Activated CD4-positive, alpha-beta T cell treated with anti-CD3 and anti-CD28 coated beads, Interleukin-2, Interleukin-6, amounts not matched to agents 100 ng/mL and 50 ng/mL, durations not matched to agents 16 hours and 8 hours (primary cell): ENCODE results near the gene UQCRC1.

Experiments
- DNase-seq: peaks from one replicate; pipeline ENCODE4 v3.0.0-alpha.2; 2020

Gene UQCRC1

DNA sequence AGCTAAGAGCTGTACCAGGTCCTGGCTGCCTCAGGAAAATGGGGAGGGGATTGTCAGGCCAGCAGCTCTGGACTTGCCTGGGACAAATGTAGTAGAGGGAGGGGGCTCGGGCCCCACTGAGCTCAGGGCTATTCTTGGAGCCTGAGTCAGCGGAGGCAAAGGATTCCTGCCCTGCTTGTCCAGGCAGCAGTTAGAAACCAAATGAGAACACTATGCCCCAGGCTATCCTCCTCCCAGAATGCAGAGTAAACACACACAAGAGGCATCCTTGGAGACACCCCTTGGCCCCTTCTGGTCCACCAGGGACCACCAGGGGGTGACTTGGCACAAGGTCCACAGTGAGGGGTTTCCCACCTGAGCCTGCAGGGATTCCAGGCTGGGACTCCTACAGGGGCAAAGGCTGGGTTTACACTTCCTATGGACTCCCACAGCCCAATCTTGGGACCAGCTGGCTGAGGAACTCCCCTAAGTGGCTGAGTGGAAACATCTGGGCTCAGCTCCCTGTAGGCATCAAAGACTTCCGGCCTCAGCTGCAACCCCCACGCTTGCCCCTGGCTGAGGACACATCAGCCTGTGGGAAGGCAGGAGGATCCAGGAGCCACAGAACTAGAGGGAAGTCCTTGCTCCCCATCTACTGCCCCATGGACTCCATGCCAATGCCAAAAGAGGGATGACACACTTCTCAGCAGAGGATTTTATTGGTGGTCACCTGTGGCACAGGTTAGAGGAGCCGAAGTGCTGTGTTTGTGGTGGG is 10.9 kb downstream of the UQCRC1 start:
- DNase-seq: no peak

DNA sequence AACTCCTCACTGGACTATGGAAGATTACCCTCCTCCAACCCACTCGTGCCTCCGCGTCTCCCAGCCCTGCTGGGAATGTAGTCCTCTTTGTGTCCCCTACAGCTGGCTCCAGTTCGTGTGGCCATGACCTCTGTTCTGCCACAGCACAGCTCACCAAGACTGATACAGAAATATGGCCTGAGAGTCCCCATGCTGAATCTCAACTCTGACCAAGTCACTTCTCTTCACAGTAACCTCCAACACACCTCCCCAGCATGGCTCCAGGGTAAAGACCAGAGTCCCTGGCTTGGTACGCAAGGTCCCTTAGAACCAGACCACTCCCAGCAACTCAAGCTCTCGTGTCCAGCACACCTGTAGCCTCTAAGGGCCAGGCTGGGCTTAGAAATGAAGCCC is 12.0 kb downstream of the UQCRC1 start:
- no peak for DNase-seq

DNA sequence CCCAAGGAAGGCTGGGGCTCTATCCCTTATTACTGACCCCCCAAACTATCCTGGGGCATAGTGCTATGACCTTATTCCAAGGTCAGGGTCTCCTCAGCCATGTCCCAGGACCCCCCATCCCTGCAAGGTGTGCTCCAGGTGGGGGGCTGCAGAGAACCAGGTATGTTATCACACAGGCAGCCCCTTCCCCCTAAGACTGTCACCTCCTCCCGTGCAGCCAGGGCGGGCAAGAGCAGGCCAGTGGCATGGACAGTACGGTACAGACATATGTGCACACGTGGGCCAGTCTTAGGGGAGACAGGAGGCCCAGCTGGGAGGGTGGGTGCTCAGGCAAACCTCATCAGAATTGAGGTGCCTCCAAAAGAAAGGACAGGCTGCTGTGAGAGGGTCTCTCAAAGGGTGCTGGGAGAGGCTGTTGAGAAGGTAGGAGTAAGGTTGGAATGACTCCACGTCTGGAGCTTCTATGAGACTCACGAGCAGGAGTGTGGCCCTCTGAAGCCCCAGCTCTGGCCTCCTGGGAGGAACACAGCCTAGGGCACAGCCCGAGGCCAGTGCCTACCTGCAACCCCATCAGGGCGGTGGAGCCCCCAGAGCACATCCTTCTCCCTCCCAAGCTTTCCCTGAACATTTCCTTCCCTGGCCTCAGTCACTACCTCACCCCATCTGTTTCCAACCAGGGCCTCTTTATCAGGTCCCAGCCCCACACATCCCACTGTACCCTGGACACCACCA is 12.6 kb downstream of the UQCRC1 start:
- DNase-seq: no peak

DNA sequence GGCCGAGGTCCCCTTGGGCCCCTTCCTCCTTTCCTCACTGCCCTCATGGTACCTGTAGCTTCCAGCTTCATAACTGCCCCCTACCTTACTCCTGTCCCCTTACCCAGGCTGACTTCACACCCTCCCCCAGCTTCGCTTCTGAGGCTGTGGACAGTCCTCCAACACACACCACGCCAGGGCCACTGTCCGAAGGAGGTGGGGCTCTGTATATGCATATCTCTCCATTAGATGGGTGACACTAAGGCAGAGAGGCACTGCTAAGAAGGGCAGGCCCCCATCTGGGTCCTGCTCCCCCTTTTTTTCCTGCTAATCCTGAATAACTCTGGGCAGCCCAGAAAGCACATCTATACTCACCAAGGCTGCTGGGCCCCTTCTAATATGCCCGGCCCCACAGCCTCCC is 13.3 kb downstream of the UQCRC1 start:
- no peak for DNase-seq

DNA sequence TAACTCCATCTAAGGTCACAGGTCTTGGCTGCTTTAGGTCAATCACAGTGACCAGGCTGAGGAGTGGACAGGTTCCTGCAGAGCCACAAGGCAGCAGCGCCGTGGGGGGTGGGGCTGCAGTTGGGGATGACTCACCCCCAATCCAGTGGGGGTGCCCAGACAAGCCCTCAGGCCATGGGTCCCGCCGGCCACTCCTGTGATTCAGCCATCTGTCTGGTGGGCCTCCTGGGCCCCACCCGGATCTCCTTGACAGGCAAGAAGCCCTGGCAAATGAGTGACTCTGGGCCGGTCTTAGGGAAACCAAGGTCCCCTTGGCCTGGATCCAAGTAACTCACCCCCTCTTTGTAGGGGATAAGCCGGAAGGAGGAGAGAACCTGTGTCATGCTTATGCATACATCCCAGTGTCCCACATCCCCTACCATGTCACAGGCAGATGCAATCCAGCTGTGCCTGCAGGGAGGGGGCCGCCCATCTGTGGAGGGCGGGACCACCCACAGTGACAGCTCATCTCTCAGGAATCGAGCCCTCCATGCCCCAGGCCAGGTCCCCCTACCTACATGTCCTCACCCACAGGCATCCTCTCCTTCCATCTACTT is 13.8 kb downstream of the UQCRC1 start:
- DNase-seq: no peak

DNA sequence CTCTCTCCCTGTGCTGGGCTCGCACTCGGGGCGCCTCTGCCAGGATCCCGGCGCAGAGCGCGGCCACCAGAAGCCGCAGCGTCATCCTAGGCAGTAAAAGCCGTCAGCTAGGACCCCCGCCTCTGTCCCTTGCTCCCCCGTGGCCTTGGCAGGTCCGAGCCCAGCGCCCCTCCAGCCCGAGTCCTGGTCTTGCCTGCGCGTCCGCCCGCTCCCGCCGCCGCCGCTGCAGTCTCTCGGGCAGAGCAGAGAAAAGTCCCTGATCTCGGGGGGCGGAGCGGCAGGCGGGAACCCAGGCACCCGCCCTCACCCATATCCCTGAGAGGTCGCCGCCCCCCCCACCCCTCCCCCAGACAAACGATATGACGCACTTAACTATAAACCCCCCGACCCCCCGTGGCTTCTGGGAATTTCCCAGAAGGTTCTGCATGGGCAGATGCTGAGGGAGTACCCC is 14.3 kb downstream of the UQCRC1 start, which contains the start of gene COL7A1:
Gene COL7A1, minus strand, starts transcription at position 255 of the 451 bp plus-strand sequence. Its CDS starts 170 bp downstream, at position 85.
- no peak for DNase-seq

DNA sequence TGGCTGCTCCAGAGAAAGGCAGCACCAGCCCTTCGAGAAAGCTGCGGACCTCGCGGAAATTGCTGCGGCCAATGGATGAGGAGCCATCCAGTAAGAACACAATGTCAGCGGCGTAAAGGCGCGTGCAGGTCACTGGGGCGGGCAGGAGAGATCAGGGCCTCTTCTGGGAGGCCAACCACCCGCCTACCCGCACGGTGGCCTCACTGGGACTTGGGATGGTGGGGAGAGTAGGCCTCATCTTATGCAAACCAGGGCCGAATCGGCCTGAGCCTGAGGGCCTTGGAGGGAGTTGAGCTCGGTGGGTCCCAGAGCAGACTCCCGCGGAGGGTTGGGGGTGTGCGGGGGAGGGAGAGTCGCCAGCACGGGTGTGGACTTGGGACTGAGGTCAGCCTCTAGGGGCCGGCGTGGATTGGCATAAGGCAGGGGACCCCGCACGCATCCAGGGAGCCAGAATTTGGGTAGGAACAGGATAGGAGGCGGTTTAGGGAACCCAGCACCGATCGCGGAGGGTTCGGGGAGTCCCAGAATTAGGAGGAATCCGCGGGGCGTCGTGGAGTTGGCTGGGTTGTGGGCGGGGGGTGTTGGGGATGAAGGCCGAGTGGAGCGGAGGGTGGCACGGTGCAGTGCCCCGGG is 14.9 kb downstream of the UQCRC1 start:
- no peak for DNase-seq

DNA sequence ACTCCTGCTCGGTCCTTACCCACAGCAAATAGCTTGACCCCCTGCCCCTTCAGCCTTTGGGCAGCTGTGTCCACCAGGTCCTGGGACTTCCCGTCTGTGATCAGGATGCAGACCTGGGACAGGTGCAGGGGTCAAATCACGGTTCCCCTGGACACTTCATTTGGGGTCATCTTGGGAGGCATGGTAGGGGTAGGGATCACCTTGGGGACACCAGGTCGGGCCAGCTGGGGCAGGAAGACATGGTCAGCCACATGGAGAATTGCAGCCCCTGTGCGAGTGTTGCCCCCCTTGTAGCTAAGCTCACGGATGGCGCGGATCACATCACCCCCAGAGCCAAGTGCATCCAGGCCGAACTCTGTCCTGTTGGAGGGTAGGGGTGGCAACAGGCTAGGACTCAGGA is 16.1 kb downstream of the UQCRC1 start:
- no peak for DNase-seq

DNA sequence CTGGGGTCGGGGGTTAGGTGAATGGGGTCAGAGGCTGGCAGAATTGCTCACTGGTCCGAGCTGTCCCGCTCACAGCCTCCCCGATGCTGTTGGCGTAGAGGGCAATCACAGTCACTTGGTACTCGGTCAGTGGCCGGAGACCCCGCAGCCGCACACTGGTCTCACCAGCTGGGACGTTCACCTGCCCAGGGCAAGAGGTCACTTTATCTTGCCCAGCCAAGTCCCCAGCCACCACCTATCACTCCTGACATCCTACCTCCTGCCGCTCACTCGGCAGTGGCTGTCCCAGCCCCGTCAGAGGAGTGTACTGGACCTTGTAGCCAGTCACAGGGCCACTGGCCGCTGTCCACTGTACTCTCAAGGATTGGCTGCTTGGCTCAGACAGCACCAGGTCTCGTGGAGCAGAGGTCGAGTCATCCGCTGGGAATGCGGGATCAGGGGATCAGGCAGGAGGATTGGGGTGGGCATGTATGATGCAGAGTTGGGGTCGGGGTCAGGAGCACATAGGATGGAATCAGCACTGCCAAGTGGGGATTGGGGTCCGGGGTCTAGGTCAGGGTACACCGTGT is 16.8 kb downstream of the UQCRC1 start:
- DNase-seq: no peak

DNA sequence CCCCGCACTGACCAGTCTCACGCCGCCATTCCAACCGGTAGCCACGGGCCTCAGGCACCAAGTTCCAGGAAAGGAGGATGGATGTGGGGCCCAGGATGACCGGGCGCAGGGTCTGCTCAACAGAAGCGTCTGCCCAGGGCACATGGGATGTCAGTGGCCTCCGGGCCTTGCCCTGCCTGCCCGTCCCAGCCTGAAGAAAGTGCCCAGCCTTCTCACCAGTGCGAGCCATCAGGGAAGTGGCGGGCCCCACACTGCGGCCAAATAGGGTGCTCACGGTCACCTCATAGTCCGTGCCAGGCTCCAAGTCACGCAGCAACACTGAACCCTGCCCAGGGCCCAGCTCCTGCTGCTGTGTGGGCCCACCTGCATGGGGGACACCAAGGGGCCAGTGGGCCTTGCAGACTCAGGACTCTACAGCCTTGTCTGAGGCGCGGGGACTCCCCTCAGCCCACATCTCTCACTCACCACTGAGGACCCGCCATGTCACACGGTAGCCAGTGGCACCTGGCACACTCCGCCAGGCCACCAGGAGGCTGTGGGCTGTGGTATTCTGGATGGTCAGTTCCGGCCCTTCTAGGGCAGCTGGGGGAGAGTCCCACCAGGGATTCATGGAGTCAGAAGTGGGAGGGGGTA is 17.4 kb downstream of the UQCRC1 start:
- DNase-seq: no peak

DNA sequence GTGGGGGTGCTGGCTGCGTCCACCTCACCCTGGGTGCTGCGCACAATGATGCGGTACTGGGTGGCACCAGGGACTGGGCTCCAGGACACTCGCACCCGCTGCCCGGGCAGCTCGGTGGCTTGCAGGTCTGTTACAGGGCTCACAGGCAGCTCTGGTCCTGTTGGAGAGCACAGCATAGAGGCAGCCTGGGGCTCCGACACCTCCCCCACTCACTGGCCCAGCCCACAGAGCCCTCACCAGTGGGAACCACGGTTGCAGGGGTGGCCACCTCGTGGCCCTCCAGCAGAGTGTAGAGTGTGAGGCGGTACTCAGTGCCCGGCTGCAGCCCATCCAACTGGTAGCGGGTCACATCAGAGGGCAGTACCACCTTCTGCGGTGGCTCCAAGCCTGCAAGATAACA is 18.0 kb downstream of the UQCRC1 start:
- no peak for DNase-seq

DNA sequence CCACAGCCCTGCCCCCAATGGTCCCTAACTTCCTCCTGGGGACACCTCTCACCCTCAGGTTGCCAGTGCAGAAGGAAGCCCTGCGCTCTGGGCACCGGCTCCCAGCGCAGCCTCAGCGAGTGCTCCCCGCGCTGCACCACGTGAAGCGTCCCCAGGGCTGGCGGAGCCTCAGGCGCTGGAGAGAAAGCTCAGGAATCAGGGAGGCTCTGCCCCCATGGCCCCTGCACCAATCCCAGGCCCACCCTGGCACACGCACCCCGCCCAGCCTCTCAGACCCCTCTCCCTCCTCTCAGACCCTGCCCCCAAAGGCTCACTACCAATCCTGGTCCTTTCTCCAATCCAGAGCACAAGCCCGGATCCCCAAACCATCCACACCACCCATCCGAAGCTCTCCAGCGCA is 21.2 kb downstream of the UQCRC1 start:
- no peak for DNase-seq

DNA sequence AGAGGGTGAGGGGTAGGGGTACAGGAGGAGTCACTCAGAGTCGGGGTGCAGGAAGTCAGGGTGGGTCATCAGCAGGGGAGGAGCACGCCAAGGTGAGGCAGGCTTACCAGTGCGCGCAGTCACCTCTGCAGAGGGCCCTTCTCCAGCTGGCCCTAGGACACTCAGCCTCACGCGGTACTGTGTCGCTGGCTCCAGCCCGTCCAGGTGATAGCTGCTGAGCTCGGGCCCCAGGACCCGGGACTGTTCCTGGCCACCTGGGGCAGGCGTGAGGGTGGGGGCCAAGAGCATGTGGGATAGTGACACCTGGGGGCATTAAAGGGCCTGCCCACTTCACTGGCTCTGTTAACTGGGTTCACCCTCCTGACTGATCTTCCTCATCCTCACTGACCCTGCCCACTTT is 21.8 kb downstream of the UQCRC1 start:
- no peak for DNase-seq

DNA sequence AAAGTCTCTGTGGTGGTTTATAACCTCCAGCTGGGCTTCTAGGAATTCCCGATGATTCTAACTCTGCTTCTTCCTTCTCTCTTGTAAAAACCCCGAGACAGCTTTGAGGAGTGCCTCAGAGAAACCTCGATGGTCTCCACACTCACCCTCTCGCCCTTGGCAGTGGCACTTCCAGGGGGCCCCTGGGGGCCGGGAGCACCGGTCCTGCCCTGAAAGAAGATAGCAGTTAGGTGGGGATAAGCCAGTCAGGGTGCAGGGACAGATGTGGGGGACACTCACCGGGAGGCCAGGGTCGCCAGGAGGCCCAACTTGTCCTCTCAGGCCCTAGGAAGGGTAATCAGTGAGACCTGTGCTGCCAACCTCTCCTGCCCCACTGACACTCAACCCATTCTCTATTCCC is 24.0 kb downstream of the UQCRC1 start:
- no peak for DNase-seq

DNA sequence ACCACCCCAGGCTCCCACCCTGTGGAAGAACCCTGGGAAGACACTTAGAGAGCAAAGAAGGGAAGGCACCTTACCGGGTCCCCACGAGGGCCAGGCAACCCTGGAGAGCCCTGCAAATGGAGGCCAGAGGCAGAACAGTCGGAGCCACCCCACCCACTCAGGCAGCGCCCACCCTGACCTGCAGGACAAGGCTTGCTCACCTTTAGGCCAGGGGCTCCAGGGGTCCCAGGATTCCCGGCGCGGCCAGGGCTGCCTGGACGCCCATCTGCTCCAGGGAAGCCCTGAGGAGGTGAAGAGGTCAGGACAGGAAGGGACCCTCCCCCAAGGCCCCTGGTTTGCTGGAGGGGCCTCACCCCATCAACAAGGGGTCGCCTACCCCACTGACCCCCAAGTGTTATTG is 24.6 kb downstream of the UQCRC1 start:
- no peak for DNase-seq

DNA sequence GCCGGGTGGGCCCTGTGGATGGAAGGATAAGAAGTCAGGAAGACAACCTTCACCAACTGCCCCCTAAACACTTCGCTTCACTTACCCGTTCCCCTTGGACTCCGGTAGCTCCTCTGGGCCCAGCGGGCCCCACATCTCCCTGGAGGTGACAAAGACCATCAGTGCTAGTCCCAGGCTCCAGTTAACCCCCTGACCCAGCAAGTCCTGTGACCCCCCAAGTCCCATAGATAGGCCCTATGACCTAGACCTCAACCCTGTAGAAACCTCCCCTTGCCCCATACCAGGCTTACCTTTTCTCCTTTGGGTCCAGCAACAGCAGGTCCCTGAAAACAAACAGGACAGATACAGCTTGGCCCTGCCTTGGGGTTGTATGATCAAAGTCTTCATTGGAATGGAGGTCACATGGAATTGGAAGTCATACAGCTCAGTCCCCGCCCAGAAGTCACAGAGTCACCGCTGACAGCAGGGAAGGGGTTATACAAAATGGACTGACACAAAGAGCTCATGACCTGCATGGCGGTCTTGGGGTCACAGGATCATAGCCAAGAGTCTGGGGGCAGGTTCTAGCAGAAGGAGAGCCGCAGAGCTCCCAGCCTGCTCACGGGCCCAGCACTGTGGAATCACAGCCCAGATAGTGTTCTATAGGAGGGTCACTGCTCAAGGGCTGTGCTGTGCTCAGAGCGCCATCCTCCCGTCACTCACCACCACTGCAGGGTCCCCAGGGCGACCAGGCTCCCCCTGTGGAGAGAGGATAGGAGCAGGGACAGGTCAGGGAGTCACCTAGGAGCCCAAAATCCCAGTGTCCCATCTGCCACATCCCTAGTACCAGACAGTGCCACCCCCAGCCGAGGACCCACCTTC is 27.6 kb downstream of the UQCRC1 start:
- DNase-seq: no peak

DNA sequence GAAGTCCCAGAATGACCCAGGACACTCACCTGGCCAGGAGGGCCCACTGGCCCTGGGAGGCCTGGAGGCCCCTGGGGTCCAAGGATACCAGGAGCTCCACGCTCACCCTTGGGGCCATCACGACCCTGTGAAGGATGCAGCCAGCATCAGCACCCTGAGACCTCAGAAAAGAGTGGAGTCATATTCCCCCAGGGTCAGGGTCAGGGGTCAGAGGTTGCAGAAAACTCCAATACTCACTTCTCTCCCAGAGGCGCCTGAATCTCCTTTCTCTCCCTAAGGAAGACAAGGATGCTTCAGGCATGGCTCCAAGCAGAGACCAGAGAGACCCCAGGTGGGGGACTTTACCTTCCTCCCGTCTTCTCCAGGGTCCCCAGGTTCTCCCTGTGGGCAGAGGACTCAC is 32.8 kb downstream of the UQCRC1 start:
- no peak for DNase-seq

DNA sequence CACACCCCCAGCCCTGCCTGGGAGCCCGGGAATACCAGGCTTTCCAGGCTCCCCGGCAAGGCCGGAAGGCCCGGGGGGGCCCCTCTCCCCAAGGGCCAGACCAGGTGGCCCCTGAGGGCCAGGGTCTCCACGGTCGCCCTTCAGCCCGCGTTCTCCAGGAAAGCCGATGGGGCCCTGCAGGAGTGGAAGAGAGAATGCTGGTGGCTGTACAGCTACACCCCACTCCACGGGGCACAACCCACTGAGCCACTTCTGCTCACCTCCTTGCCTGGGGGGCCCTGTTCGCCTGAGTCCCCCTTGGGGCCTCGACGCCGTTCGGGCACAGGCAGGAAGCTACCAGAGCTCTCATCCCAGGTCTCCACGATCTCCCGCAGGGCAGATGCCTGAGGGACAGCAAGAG is 34.1 kb downstream of the UQCRC1 start:
- no peak for DNase-seq

DNA sequence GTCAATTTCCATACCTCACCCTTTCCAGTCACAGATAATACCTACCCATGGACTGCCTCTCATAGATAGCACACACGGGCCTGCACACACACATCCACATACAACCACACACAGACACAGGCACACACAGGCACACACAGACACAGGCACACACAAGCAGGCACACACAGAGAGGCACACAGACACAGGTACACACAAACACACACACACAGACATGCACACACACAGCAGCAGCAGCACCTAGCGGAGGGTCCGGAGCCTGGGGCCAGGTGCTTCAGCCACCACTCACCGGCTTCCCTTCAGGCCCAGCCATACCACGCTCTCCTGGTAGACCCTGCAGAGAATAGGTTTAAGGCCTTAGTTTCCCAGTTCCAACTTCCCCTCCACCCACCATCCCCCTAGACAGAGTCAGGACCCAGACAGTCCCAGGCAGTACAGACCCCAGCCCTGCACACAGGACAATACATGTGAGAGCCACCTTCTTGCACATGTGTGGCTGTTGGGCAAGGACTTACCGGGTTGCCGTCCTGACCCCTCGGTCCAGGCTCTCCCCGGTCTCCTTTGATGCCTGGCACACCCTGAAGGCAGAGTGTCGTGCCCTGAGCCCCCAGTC is 35.4 kb downstream of the UQCRC1 start:
- no peak for DNase-seq

DNA sequence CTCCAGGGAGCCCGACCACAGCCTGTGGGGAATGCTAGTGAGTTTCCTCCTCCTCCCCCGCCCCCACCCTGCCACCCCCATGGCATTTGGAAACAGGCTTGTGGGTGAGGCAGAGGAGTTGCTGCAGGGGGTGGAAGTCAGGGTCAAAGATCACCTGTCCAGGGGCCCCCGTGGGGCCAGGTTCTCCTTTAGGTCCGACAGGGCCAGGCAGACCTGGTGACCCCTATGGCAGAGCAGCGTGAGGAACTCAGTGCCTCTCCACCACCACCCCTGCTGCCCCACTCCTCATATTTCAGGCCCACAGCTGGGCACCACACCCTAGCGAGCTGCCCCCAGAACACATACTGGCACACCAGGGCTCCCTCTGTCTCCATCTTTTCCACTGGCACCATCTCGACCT is 36.9 kb downstream of the UQCRC1 start:
- no peak for DNase-seq

DNA sequence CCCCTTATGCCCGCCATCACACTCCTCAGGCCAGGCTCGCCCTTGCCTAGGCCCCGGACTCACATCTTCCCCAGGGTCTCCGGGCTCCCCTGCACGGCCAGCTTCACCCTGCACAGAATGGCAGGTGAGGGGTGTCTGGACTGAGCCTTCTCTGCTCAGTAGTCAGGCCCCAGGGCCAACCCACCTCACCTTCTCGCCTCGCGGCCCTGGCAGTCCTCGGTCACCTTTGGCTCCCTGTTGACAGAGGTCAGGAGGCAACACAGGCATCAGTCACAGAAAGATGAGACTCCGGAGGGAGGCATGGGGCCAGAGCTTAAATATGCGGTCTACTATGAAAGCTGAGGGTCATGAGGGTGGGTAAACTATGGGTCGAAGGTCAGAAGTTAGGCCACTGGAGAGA is 37.5 kb downstream of the UQCRC1 start:
- DNase-seq: no peak
